IMR-90 (cell line): ENCODE results near the gene RHBDL3. TPM values are rescaled to one million over a fixed set of nuclear protein-coding genes. Genes with fewer than 3 reads are reported as not detected.

Source experiments
- ATAC-seq: fragments of 200-7000 bp; cut with Tn5 transposase; 2 replicates; pipeline ENCODE4 v1.9.1; 2020; ENCODE audit warnings: low read depth, mild to moderate bottlenecking, moderate library complexity
- BruUV-seq: library from RNA; stranded (reverse); fragments of 400-500 nt; replicated peaks from 2 replicates; lab custom pipeline; 2021; lab: Mats Ljungman, UMichigan
- CTCF ChIA-PET: fragments of 300-600 bp; formaldehyde crosslinking; extraction: SDS; loops from one replicate; lab custom pipeline; 2021; ENCODE audit warnings: antibody characterized with exemption; lab: Yijun Ruan, JAX
- POLR2A ChIA-PET: fragments of 300-600 bp; sonication (Branson Sonifier 250); formaldehyde crosslinking; loops from one replicate; lab custom pipeline; 2022; ENCODE audit warnings: antibody characterized with exemption; ENCODE audit not compliant: unreplicated experiment; lab: Charles Lee
- DNase-seq: peaks from one replicate; pipeline ENCODE4 v3.0.0; 2013
- H2AFZ ChIP-seq: replicated peaks from 2 replicates; pipeline ENCODE3; 2013; ENCODE audit warnings: low read length, mild to moderate bottlenecking; ENCODE audit not compliant: poor library complexity
- H2AK5ac ChIP-seq: 2 replicates; pipeline ENCODE4 v1.6.1; 2013; ENCODE audit warnings: low read depth, low read length, inconsistent platforms
- H2AK9ac ChIP-seq: replicated peaks from 2 replicates; pipeline ENCODE3; 2013; ENCODE audit warnings: mild to moderate bottlenecking, low read depth, low read length, moderate library complexity; ENCODE audit not compliant: poor library complexity
- H2BK120ac ChIP-seq: 2 replicates; pipeline ENCODE4 v1.6.1; 2013; ENCODE audit warnings: low read depth, low read length, inconsistent platforms
- H2BK15ac ChIP-seq: 3 replicates; pipeline ENCODE4 v1.6.1; 2013; ENCODE audit warnings: low read depth, low read length, inconsistent platforms
- H2BK20ac ChIP-seq: 2 replicates; pipeline ENCODE4 v1.6.1; 2013; ENCODE audit warnings: low read depth, mild to moderate bottlenecking, inconsistent platforms, low read length, moderate library complexity
- H2BK5ac ChIP-seq: 2 replicates; pipeline ENCODE4 v1.6.1; 2013; ENCODE audit warnings: mild to moderate bottlenecking, low read depth, low read length, inconsistent platforms; ENCODE audit not compliant: poor library complexity, severe bottlenecking
- H3K14ac ChIP-seq: replicated peaks from 2 replicates; pipeline ENCODE4 v1.6.1; 2013; ENCODE audit warnings: low read depth, low read length, inconsistent platforms
- H3K18ac ChIP-seq: 2 replicates; pipeline ENCODE4 v1.6.1; 2013; ENCODE audit warnings: low read depth, low read length, control low read depth
- H3K23ac ChIP-seq: 2 replicates; pipeline ENCODE4 v1.6.1; 2013; ENCODE audit warnings: low read depth, low read length, inconsistent platforms
- H3K27ac ChIP-seq: 2 replicates; pipeline ENCODE4 v1.5.1; 2013; ENCODE audit warnings: mild to moderate bottlenecking, control low read depth, low read length; ENCODE audit not compliant: insufficient read depth
- H3K27me3 ChIP-seq: 2 replicates; pipeline ENCODE4 v1.6.1; 2013; ENCODE audit warnings: low read length; ENCODE audit not compliant: control insufficient read depth, insufficient read depth
- H3K36me3 ChIP-seq: 2 replicates; pipeline ENCODE4 v1.6.1; 2013; ENCODE audit warnings: low read length, mixed read lengths; ENCODE audit not compliant: control insufficient read depth, insufficient read depth
- H3K4ac ChIP-seq: 2 replicates; pipeline ENCODE4 v1.6.1; 2013; ENCODE audit warnings: low read depth, low read length, inconsistent platforms
- H3K4me1 ChIP-seq: 2 replicates; pipeline ENCODE4 v1.6.1; 2013; ENCODE audit warnings: low read length, mixed read lengths; ENCODE audit not compliant: control insufficient read depth, insufficient read depth
- H3K4me2 ChIP-seq: 2 replicates; pipeline ENCODE4 v1.6.1; 2013; ENCODE audit warnings: low read depth, mild to moderate bottlenecking, control low read depth, low read length, moderate library complexity
- H3K4me3 ChIP-seq: 2 replicates; pipeline ENCODE4 v1.5.1; 2013; ENCODE audit warnings: low read depth, mild to moderate bottlenecking, control low read depth, low read length, moderate library complexity; ENCODE audit not compliant: insufficient read depth
- H3K56ac ChIP-seq: 2 replicates; pipeline ENCODE4 v1.6.1; 2013; ENCODE audit warnings: low read length, inconsistent platforms; ENCODE audit not compliant: insufficient read depth; ENCODE audit errors: extremely low read depth
- H3K79me1 ChIP-seq, 2 experiments: 2 replicates each; pipeline ENCODE4 v1.6.1; 2013; ENCODE audit warnings: low read length in 2 of 2, inconsistent platforms in 1 of 2, low read depth in 1 of 2
- H3K9ac ChIP-seq: 2 replicates; pipeline ENCODE4 v1.6.1; 2013; ENCODE audit warnings: low read depth, low read length, control low read depth
- H3K9me1 ChIP-seq: 2 replicates; pipeline ENCODE4 v1.6.1; 2013; ENCODE audit warnings: low read length, inconsistent platforms; ENCODE audit not compliant: insufficient read depth
- H3K9me3 ChIP-seq: 2 replicates; pipeline ENCODE4 v1.6.1; 2013; ENCODE audit warnings: low read length; ENCODE audit not compliant: control insufficient read depth, insufficient read depth
- H4K20me1 ChIP-seq: 2 replicates; pipeline ENCODE4 v1.6.1; 2013; ENCODE audit warnings: low read length, inconsistent platforms; ENCODE audit not compliant: insufficient read depth
- H4K5ac ChIP-seq: 2 replicates; pipeline ENCODE4 v1.6.1; 2013; ENCODE audit warnings: mild to moderate bottlenecking, low read depth, low read length, control low read depth
- H4K8ac ChIP-seq, 2 experiments: 2 replicates each; pipeline ENCODE4 v1.6.1; 2013; ENCODE audit warnings: low read depth in 2 of 2, low read length in 2 of 2, control low read depth in 1 of 2, inconsistent platforms in 1 of 2
- H4K91ac ChIP-seq: 2 replicates; pipeline ENCODE4 v1.6.1; 2013; ENCODE audit warnings: low read depth, low read length, inconsistent platforms; ENCODE audit not compliant: insufficient read depth
- BHLHE40 ChIP-seq: fragments of 150-350 bp; IDR thresholded peaks from 2 replicates; pipeline ENCODE4 v1.6.1; 2016; ENCODE audit warnings: mild to moderate bottlenecking, low read depth, low read length
- CEBPB ChIP-seq: IDR thresholded peaks from 2 replicates; pipeline ENCODE4 v1.6.1; 2012; ENCODE audit warnings: low read depth, low read length, improper control_type of control experiment
- CTCF ChIP-seq: conservative IDR thresholded peaks from 2 replicates; pipeline ENCODE4 v1.5.1; 2012; ENCODE audit warnings: mild to moderate bottlenecking, low read depth, low read length, improper control_type of control experiment
- MAZ ChIP-seq: IDR thresholded peaks from 2 replicates; pipeline ENCODE4 v1.6.1; 2012; ENCODE audit warnings: low read depth, mild to moderate bottlenecking, low read length, improper control_type of control experiment, moderate library complexity, borderline replicate concordance
- MXI1 ChIP-seq: IDR thresholded peaks from 2 replicates; pipeline ENCODE4 v1.6.1; 2012; ENCODE audit warnings: low read depth, mild to moderate bottlenecking, low read length, moderate library complexity, borderline replicate concordance
- NFE2L2 ChIP-seq: fragments of 150-350 bp; IDR thresholded peaks from 2 replicates; pipeline ENCODE4 v1.6.1; 2016; ENCODE audit warnings: low read depth, mild to moderate bottlenecking, low read length
- RCOR1 ChIP-seq: IDR thresholded peaks from 2 replicates; pipeline ENCODE4 v1.6.1; 2012; ENCODE audit warnings: mild to moderate bottlenecking, low read length, improper control_type of control experiment; ENCODE audit not compliant: insufficient replicate concordance
- SMC3 ChIP-seq: fragments of 150-350 bp; IDR thresholded peaks from 2 replicates; pipeline ENCODE4 v1.6.1; 2016; ENCODE audit warnings: low read depth, mild to moderate bottlenecking, antibody characterized with exemption, low read length, moderate library complexity
- whole genome bisulfite sequencing, 2 experiments: methylation state at CpG; one replicate each; pipeline versions ENCODE4 v1.1.5 to v1.1.7; 2013; ENCODE audit warnings: missing lambda C conversion rate in 2 of 2; ENCODE audit not compliant: insufficient read length in 1 of 2; ENCODE audit errors: extremely low coverage in 2 of 2; 5-methylcytosine and 5-hydroxymethylcytosine counted together
- dilution Hi-C: fragments of 300-500 bp; cut with HindIII; formaldehyde crosslinking; loops from one replicate; pipeline ENCODE4 v1.14.3; 2018; ENCODE audit warnings: low sequenced_read_pairs; ENCODE audit not compliant: unreplicated experiment
- in situ Hi-C: fragments of 300-500 bp; cut with MboI; formaldehyde crosslinking; loops from 3 replicates; pipeline ENCODE4 v1.14.3; 2019; ENCODE audit warnings: low sequenced_read_pairs, inconsistent platforms, mixed read lengths
- intact Hi-C: fragments of 100-400 bp; cut with micrococcal nuclease; formaldehyde crosslinking; loops from 2 replicates; pipeline ENCODE4 v1.10.0; 2022
- polyA plus RNA-seq, 3 experiments: library from polyadenylated mRNA; depleted of rRNA; stranded (reverse); fragments of >200 nt; gene quantifications; 2 replicates each; pipeline ENCODE4 v1.2.3, GENCODE V29; 2012; ENCODE audit warnings: low replicate concordance in 1 of 3
- total RNA-seq: library from RNA; depleted of rRNA; stranded (reverse); fragments of >200 nt; gene quantifications from 2 replicates; pipeline ENCODE4 v1.2.3, GENCODE V29; 2012
- TF ChIP-seq, protein P1 (sequence below): fragments of 150-350 bp; IDR thresholded peaks from 2 replicates; pipeline ENCODE4 v1.6.1; 2017; ENCODE audit warnings: mild to moderate bottlenecking, antibody characterized with exemption, low read length, low read depth

Gene RHBDL3
- total and polyA plus RNA-seq, 2 of the 4 experiments (the other 2 are of a cell fraction): 0.09 to 0.18 TPM

DNA sequence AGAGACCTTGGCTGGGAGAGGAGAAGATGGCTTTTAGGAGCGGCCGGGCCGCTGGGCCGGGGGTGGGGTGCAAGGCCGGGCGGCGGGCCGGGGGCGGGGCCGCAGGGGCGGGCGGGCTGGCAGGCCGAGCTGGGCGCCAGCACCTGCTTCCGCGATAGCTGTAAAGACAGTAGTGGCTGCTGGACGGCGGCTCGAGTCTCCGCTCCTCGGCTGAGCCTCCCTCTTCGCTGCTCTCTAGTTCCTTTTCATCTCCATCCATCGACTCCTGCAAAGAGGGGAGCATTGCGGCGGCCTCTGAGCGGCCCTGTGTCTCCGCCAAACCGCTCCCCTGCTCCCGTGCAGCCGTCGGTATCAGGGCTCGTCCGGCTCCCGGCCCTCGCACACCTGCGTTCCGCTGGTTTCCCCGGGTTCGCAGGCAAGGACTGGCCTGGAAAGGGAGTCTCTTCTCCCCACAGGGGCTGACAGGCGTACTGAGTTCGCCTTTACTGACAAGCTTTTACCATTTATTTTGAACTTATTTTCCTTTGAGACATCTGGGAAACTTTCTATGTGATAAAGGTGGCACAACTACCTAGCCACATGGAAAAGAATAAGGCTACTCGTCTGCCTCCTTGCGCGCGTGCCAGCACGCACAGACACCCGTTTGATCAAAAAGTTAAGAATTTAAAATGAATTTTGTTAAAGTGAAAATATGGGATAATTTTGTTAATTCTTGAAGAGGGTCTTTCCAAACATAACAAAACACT lies 76.4 kb downstream of the RHBDL3 start, which contains the start of gene C17orf75:
Gene C17orf75, minus strand, starts transcription at position 317 of the 746 bp plus-strand sequence. Its CDS starts 34 bp downstream, at position 283.
- Histone ChIP-seq H3K79me1 (peaks cover 10 to 22% of the 10 kb centered on the region in 2 experiments), H3K27ac (peak within 1 kb of the TSS; percentile 87), H3K4ac (peak within 1 kb of the TSS; percentile 92), H3K27me3 (no peaks in the 10 kb centered on the region), H4K91ac (peak within 1 kb of the TSS; percentile 88), H4K20me1 (no peaks in the 10 kb centered on the region), H3K36me3 (peaks cover 7% of the 10 kb centered on the region), H3K9me3 (no peaks in the 10 kb centered on the region), H4K8ac (peak within 1 kb of the TSS; percentile 87 to 96), H2AFZ (peak within 1 kb of the TSS; percentile 99), H2AK9ac (peak within 1 kb of the TSS; percentile 99), H3K14ac (peak within 1 kb of the TSS; percentile 93), H2BK20ac (0 out of 2 replicates have a peak within 1 kb of the TSS, but pooled peaks have one; percentile 20), H2BK5ac (peak within 1 kb of the TSS; percentile 86), H2BK15ac (no peak within 1 kb of the TSS; the same call in 2 of the 3 replicates), H3K4me1 (peaks cover 3% of the 10 kb centered on the region), H3K23ac (peak within 1 kb of the TSS; percentile 94), H4K5ac (peak within 1 kb of the TSS; percentile 95), H3K56ac (peak within 1 kb of the TSS; percentile 75), H3K9me1 (peaks cover 7% of the 10 kb centered on the region), H3K4me3 (peak within 1 kb of the TSS; percentile 96), H3K4me2 (peak within 1 kb of the TSS; percentile 90), H3K9ac (peak within 1 kb of the TSS; percentile 99), H2BK120ac (peak within 1 kb of the TSS; percentile 62), H2AK5ac (peak within 1 kb of the TSS; percentile 96), H3K18ac (peak within 1 kb of the TSS; percentile 80)
- no TSS peak for BruUV-seq
- ATAC-seq (peak; percentile 98), DNase-seq (peak; percentile 70)
- 1% methylated on average over 13 of the region's 47 CpGs; no CpG with 5 or more reads in 1 of the 2 experiments for WGBS, 2 experiments
- in situ Hi-C loops: no loop called here
- CTCF ChIA-PET: interaction anchor here (0.6 kb wide), 1 partner anchor 102 kb away, joined by 3 read pairs; the partner anchor contains the start of gene PSMD11
- intact Hi-C loops: no loop called here
- dilution Hi-C loops: no loop called here
- TF ChIP-seq NFE2L2: no peak
- no peak for TF ChIP-seq RCOR1
- TF ChIP-seq, protein P1, sequence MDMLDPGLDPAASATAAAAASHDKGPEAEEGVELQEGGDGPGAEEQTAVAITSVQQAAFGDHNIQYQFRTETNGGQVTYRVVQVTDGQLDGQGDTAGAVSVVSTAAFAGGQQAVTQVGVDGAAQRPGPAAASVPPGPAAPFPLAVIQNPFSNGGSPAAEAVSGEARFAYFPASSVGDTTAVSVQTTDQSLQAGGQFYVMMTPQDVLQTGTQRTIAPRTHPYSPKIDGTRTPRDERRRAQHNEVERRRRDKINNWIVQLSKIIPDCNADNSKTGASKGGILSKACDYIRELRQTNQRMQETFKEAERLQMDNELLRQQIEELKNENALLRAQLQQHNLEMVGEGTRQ: no peak
- TF ChIP-seq MXI1: no peak
- TF ChIP-seq BHLHE40: peak; percentile 93
- peak; percentile 77; the same call in 1 of the 2 replicates for TF ChIP-seq MAZ
- TF ChIP-seq CTCF: no peak
- TF ChIP-seq SMC3: no peak
- TF ChIP-seq CEBPB: no peak
- POLR2A ChIA-PET: interaction anchor here (0.6 kb wide), 2 partner anchors 9 to 30 kb away, joined by 3 to 4 read pairs; no protein-coding TSS in a partner anchor
